SK-N-SH treated with all-trans-retinoic acid at 6 μM for 48 hours (cell line): ENCODE measurements around the gene SDCCAG8.
A peak's percentile ranks its signal among the peaks of the same experiment; 100 is the strongest.

Source experiments
- ARNTL ChIP-seq: fragments of 450-650 bp; formaldehyde crosslinking; IDR thresholded peaks from 2 replicates; pipeline ENCODE4 v1.5.0; 2020; ENCODE audit warnings: low read depth, mild to moderate bottlenecking, moderate library complexity, borderline replicate concordance
- CREB5 ChIP-seq: fragments of 250-450 bp; sonication (Bioruptor Pico); IDR thresholded peaks from 2 replicates; pipeline ENCODE4 v1.5.1; 2020; ENCODE audit warnings: low read depth, mild to moderate bottlenecking, moderate library complexity
- ISL1 ChIP-seq: fragments of 250-450 bp; sonication (Bioruptor Pico); IDR thresholded peaks from 2 replicates; pipeline ENCODE4 v2.1.2; 2022; ENCODE audit warnings: mild to moderate bottlenecking, moderate library complexity
- OSR1 ChIP-seq: fragments of 250-450 bp; sonication (Bioruptor Pico); IDR thresholded peaks from 2 replicates; pipeline ENCODE4 v1.8.0; 2022; ENCODE audit warnings: moderate library complexity, mild to moderate bottlenecking, inconsistent platforms
- PATZ1 ChIP-seq: fragments of 250-450 bp; sonication (Bioruptor Pico); IDR thresholded peaks from 2 replicates; pipeline ENCODE4 v1.8.0; 2020; ENCODE audit warnings: mild to moderate bottlenecking, moderate library complexity, borderline replicate concordance
- PPARA ChIP-seq: fragments of 250-450 bp; sonication (Bioruptor Pico); IDR thresholded peaks from 2 replicates; pipeline ENCODE4 v1.5.0; 2020; ENCODE audit warnings: mild to moderate bottlenecking, borderline replicate concordance
- RARB ChIP-seq: fragments of 250-450 bp; sonication (Bioruptor Pico); IDR thresholded peaks from 2 replicates; pipeline ENCODE4 v1.8.0; 2021; ENCODE audit warnings: mild to moderate bottlenecking, moderate library complexity
- TCF4 ChIP-seq: fragments of 250-450 bp; sonication (Bioruptor Pico); IDR thresholded peaks from 2 replicates; pipeline ENCODE4 v1.8.0; 2021; ENCODE audit warnings: mild to moderate bottlenecking, moderate library complexity, borderline replicate concordance
- TSHZ2 ChIP-seq: fragments of 250-450 bp; sonication (Bioruptor Pico); IDR thresholded peaks from 2 replicates; pipeline ENCODE4 v1.5.0; 2020; ENCODE audit warnings: mild to moderate bottlenecking, moderate library complexity
- ZFP3 ChIP-seq: fragments of 250-450 bp; sonication (Bioruptor Pico); IDR thresholded peaks from 2 replicates; pipeline ENCODE4 v1.5.0; 2020; ENCODE audit warnings: mild to moderate bottlenecking, moderate library complexity
- ZFP30 ChIP-seq: fragments of 450-650 bp; formaldehyde crosslinking; IDR thresholded peaks from 2 replicates; pipeline ENCODE4 v1.5.0; 2022; ENCODE audit warnings: mild to moderate bottlenecking, moderate library complexity
- ZNF565 ChIP-seq: fragments of 450-650 bp; formaldehyde crosslinking; conservative IDR thresholded peaks from 2 replicates; pipeline ENCODE4 v1.5.0; 2020; ENCODE audit warnings: low read depth, mild to moderate bottlenecking, moderate library complexity

DNA sequence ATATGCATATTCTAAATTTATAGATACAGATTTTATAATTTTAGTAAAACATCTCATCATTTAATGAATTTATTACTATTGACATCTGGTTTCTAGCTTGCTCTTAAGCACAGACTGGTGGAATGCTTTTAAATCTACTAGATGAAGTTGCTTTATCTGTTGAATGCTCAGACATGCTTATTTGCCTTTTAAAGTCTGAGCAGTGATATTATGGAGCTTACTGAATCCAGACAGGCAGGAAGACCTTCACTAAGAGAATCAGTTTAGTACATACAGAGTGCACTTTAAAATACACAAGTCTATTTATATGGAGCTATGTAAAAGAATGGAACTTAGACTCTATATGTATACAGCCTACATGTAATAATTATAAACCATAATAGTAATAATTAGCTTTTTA, 16.6 kb downstream of the SDCCAG8 start:
- TF ChIP-seq RARB (no peak), OSR1 (CRISPR knock-in tag) (no peak), CREB5 (CRISPR knock-in tag) (no peak), ARNTL (CRISPR knock-in tag) (no peak), TCF4 (CRISPR knock-in tag) (no peak), ZNF565 (no peak), ZFP3 (CRISPR knock-in tag) (no peak), PPARA (CRISPR knock-in tag) (no peak), TSHZ2 (no peak), PATZ1 (CRISPR knock-in tag) (no peak), ISL1 (0 out of 2 replicates have a peak, but pooled peaks have one; percentile 45), ZFP30 (CRISPR knock-in tag) (no peak)
